ENCODE results near the gene MMP24.

DNA sequence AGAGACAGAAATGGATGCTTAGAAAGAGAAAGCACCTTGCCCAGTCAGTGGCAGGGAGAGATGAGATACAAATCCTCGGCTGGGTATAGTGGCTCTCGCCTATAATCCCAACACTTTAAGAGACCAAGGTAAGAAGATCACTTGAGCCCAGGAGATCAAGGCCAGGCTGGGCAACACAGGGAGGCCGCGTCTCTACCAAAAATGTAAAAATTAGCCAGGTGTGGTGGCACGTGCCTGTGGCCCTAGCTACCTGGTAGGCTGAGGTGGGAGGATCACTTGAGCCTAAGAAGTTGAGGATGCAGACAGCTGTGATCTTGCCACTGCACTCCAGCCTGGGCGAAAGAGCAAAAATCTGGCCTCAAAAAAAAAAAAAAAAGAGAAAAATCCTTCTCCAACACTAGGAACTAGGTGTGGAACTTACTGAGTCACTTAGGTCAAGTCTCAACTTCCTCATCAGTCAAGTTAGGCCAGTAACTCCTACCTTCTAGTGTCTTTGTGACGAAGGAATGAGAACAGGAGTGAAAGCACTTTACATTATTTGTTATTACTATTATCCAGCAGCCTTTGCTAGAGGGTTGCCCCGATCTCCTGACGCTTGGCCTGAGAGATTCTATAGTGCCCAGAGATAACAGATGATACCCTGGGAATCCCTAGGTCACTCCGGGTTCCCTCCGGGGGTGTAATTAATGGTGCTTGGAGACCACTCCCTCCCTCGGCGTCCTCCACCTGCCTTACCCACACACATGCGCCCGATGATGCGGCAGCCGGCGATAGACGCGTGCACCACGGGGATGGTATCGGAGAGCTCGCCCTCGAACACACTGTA is 57.2 kb downstream of the MMP24 start:
- TF ChIP-seq EZH2 (IDR thresholded peaks at IDR 0.05), result no peak
- TF ChIP-seq FOXP2 (optimal IDR thresholded peaks at IDR 0.05; ENCODE audit: control extremely low read depth, extremely low read length, insufficient read depth), result no peak
- TF ChIP-seq POLR2AphosphoS5 (IDR thresholded peaks at IDR 0.05; ENCODE audit: borderline replicate concordance, low read depth, low read length), result no peak
